Neural progenitor cell (in vitro differentiated cells): ENCODE data around the gene DEXI. TPM values are rescaled to one million over a fixed set of nuclear protein-coding genes. Genes with fewer than 3 reads are reported as not detected.

Source experiments
- DNase-seq: peaks from one replicate; pipeline ENCODE4 v3.0.0-alpha.2; 2016; ENCODE audit warnings: low spot score
- H2AFZ ChIP-seq: fragments of 200-600 bp; sonication (generic); replicated peaks from 2 replicates; pipeline ENCODE4 v1.6.1; 2016; ENCODE audit warnings: antibody characterized with exemption
- H3F3A ChIP-seq: fragments of 200-600 bp; sonication (generic); 2 replicates; pipeline ENCODE4 v1.6.1; 2016; ENCODE audit warnings: antibody characterized with exemption, low read depth
- H3K27ac ChIP-seq: fragments of 200-600 bp; sonication (generic); 2 replicates; pipeline ENCODE4 v1.5.1; 2016; ENCODE audit warnings: mild to moderate bottlenecking
- H3K27me3 ChIP-seq: fragments of 200-600 bp; sonication (generic); 2 replicates; pipeline ENCODE4 v1.6.1; 2016; ENCODE audit warnings: mild to moderate bottlenecking, moderate library complexity
- H3K36me3 ChIP-seq: fragments of 200-600 bp; sonication (generic); 2 replicates; pipeline ENCODE4 v1.5.1; 2016
- H3K4me1 ChIP-seq: fragments of 200-600 bp; sonication (generic); 2 replicates; pipeline ENCODE4 v1.6.1; 2016; ENCODE audit warnings: mixed run types
- H3K4me2 ChIP-seq: fragments of 200-600 bp; sonication (generic); 2 replicates; pipeline ENCODE4 v1.6.1; 2016
- H3K4me3 ChIP-seq: fragments of 200-600 bp; sonication (generic); 2 replicates; pipeline ENCODE4 v1.5.1; 2016
- H3K79me2 ChIP-seq: fragments of 200-600 bp; sonication (generic); 2 replicates; pipeline ENCODE4 v1.6.1; 2016; ENCODE audit warnings: low read depth
- H3K9ac ChIP-seq: fragments of 200-600 bp; sonication (generic); 2 replicates; pipeline ENCODE4 v1.6.1; 2016
- H3K9me3 ChIP-seq: fragments of 200-600 bp; sonication (generic); 2 replicates; pipeline ENCODE4 v1.5.1; 2016; ENCODE audit warnings: low read depth
- H4K20me1 ChIP-seq: fragments of 200-600 bp; sonication (generic); 2 replicates; pipeline ENCODE4 v1.6.1; 2016; ENCODE audit warnings: low read depth
- H3K27ac Mint-ChIP-seq: 3 replicates; pipeline ENCODE4 v1.8.0; 2021; ENCODE audit warnings: mixed read lengths
- H3K27me3 Mint-ChIP-seq: 2 replicates; pipeline ENCODE4 v1.8.0; 2022; ENCODE audit warnings: low read depth, mild to moderate bottlenecking, inconsistent platforms, moderate library complexity, mixed read lengths; ENCODE audit not compliant: insufficient read depth
- H3K36me3 Mint-ChIP-seq: 3 replicates; pipeline ENCODE4 v1.8.0; 2021; ENCODE audit warnings: mixed read lengths
- H3K4me1 Mint-ChIP-seq: 3 replicates; pipeline ENCODE4 v1.8.0; 2021; ENCODE audit warnings: mixed read lengths
- H3K4me3 Mint-ChIP-seq: 3 replicates; pipeline ENCODE4 v1.8.0; 2021; ENCODE audit warnings: mild to moderate bottlenecking, moderate library complexity, mixed read lengths
- H3K9me3 Mint-ChIP-seq: 3 replicates; pipeline ENCODE4 v1.8.0; 2020; ENCODE audit warnings: mixed read lengths
- EZH2 ChIP-seq: fragments of 200-600 bp; sonication (generic); IDR thresholded peaks from 2 replicates; pipeline ENCODE4 v1.6.1; 2017; ENCODE audit warnings: antibody characterized with exemption, mild to moderate bottlenecking, moderate library complexity
- EZH2phosphoT487 ChIP-seq: fragments of 200-600 bp; sonication (generic); IDR thresholded peaks from 2 replicates; pipeline ENCODE4 v1.6.1; 2017; ENCODE audit warnings: antibody characterized with exemption
- total RNA-seq: library from RNA; depleted of rRNA; stranded (reverse); fragments of >200 nt; gene quantifications from 2 replicates; pipeline ENCODE4 v1.2.3, GENCODE V29; 2015; ENCODE audit warnings: low replicate concordance
- TF ChIP-seq, protein P1 (sequence below): fragments of 200-600 bp; sonication (generic); IDR thresholded peaks from 2 replicates; pipeline ENCODE4 v1.5.1; 2017; ENCODE audit warnings: antibody characterized with exemption, mild to moderate bottlenecking

Gene DEXI
- total RNA-seq, 1 donor from 2014 or later, result 16.4 TPM

GRCh38 chr16:10964039-10964890 lies 22.0 kb upstream of the DEXI start:
- no peaks in the 10 kb centered on the region for H3K36me3 Mint-ChIP-seq
- H3K27me3 Mint-ChIP-seq, result no peaks in the 10 kb centered on the region
- H3K9ac ChIP-seq, result no peak overlapping the region
- H3K27me3 ChIP-seq, result no peaks in the 10 kb centered on the region
- no peaks in the 10 kb centered on the region for H3K4me1 ChIP-seq
- H3K4me2 ChIP-seq, result no peak overlapping the region
- peak; percentile 90 for DNase-seq
- H3K9me3 ChIP-seq, result no peaks in the 10 kb centered on the region
- peak overlapping the region; percentile 51 for H2AFZ ChIP-seq
- no peak overlapping the region for H3K4me3 ChIP-seq
- no peak overlapping the region for H3K4me3 Mint-ChIP-seq
- H3K36me3 ChIP-seq, result no peaks in the 10 kb centered on the region
- TF ChIP-seq, protein P1, sequence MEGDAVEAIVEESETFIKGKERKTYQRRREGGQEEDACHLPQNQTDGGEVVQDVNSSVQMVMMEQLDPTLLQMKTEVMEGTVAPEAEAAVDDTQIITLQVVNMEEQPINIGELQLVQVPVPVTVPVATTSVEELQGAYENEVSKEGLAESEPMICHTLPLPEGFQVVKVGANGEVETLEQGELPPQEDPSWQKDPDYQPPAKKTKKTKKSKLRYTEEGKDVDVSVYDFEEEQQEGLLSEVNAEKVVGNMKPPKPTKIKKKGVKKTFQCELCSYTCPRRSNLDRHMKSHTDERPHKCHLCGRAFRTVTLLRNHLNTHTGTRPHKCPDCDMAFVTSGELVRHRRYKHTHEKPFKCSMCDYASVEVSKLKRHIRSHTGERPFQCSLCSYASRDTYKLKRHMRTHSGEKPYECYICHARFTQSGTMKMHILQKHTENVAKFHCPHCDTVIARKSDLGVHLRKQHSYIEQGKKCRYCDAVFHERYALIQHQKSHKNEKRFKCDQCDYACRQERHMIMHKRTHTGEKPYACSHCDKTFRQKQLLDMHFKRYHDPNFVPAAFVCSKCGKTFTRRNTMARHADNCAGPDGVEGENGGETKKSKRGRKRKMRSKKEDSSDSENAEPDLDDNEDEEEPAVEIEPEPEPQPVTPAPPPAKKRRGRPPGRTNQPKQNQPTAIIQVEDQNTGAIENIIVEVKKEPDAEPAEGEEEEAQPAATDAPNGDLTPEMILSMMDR, result peak; percentile 94
- TF ChIP-seq EZH2, result no peak
- TF ChIP-seq EZH2phosphoT487, result no peak
- H4K20me1 ChIP-seq, result no peaks in the 10 kb centered on the region
- no peak overlapping the region for H3K27ac ChIP-seq
- no peak overlapping the region for H3K27ac Mint-ChIP-seq
- no peaks in the 10 kb centered on the region for H3F3A ChIP-seq
- no peaks in the 10 kb centered on the region for H3K9me3 Mint-ChIP-seq
- no peaks in the 10 kb centered on the region for H3K79me2 ChIP-seq
- H3K4me1 Mint-ChIP-seq, result peaks cover 5% of the 10 kb centered on the region

DNA sequence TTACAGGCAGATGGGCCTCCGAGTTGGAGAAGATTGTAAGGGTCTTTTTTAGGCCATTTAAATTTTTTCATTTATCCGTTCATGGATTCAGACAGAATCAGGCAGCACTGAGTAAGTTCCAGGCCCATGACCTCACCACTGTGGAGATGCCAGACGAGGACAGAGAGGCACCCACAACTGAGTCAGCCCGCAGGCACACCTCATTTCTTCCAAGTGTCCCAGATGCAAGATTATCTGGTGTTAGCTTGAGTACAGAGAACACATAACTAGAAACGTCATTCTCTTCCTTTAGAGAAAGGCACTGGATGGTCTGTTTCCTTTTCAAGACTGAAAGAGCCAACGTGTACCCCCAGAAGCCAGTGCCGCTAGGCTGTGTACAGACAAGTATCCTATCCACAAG lies 19.0 kb upstream of the DEXI start:
- Mint-ChIP-seq H3K27ac (no peak overlapping the region), H3K27me3 (no peaks in the 10 kb centered on the region), H3K4me3 (no peak overlapping the region), H3K36me3 (no peaks in the 10 kb centered on the region), H3K4me1 (peaks cover 5% of the 10 kb centered on the region), H3K9me3 (no peaks in the 10 kb centered on the region)
- TF ChIP-seq EZH2 (no peak), EZH2phosphoT487 (no peak)
- TF ChIP-seq, protein P1, result no peak
- Histone ChIP-seq H3K9me3 (no peaks in the 10 kb centered on the region), H3K36me3 (no peaks in the 10 kb centered on the region), H3K9ac (no peak overlapping the region), H3K27me3 (no peaks in the 10 kb centered on the region), H3K4me2 (no peak overlapping the region), H2AFZ (no peak overlapping the region), H3K27ac (no peak overlapping the region), H3F3A (no peaks in the 10 kb centered on the region), H4K20me1 (no peaks in the 10 kb centered on the region), H3K4me1 (no peaks in the 10 kb centered on the region), H3K4me3 (no peak overlapping the region), H3K79me2 (no peaks in the 10 kb centered on the region)
- no peak for DNase-seq

DNA sequence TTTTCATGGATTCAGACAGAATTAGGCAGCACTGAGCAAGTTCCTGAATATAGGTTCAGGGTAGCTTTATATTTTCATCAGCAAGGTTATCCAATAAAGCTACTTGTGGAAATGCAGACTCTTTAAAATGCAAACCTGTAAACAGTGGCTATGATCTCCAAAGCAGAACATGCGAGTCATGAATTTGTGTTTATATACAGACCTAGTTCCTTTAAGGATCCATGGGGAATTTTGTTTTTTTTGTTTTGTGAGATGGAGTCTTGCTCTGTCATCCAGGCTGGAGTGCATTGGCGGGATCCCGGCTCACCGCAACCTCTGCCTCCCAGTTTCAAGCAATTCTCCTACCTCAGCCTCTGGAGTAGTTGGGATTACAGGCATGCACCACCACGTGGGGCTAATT lies 16.9 kb upstream of the DEXI start:
- Histone ChIP-seq H3K9me3 (no peaks in the 10 kb centered on the region), H3K4me1 (no peaks in the 10 kb centered on the region), H3K4me3 (no peak overlapping the region), H3K79me2 (no peaks in the 10 kb centered on the region), H3K27ac (no peak overlapping the region), H3K27me3 (no peaks in the 10 kb centered on the region), H4K20me1 (no peaks in the 10 kb centered on the region), H3K36me3 (no peaks in the 10 kb centered on the region), H2AFZ (no peak overlapping the region), H3F3A (no peaks in the 10 kb centered on the region), H3K9ac (no peak overlapping the region), H3K4me2 (no peak overlapping the region)
- no peak for TF ChIP-seq EZH2phosphoT487
- TF ChIP-seq EZH2, result no peak
- TF ChIP-seq, protein P1, result no peak
- Mint-ChIP-seq H3K9me3 (no peaks in the 10 kb centered on the region), H3K27me3 (no peaks in the 10 kb centered on the region), H3K27ac (no peak overlapping the region), H3K4me3 (no peak overlapping the region), H3K4me1 (peaks cover 2% of the 10 kb centered on the region), H3K36me3 (no peaks in the 10 kb centered on the region)
- no peak for DNase-seq
